Ovary (tissue), 3 donors: ENCODE data around the gene OSBPL8.

Experiments
- EP300 ChIP-seq: sonication (generic); formaldehyde crosslinking; IDR thresholded peaks from one replicate; pipeline ENCODE4 v1.6.1; 2017; ENCODE audit warnings: antibody characterized with exemption
- POLR2A ChIP-seq: fragments of 450-650 bp; IDR thresholded peaks from one replicate; pipeline ENCODE4 v1.6.1; 2017; ENCODE audit warnings: antibody characterized with exemption, mild to moderate bottlenecking, moderate library complexity
- TF ChIP-seq, protein P1 (sequence below), 3 donors: fragments of 450-650 bp in 2 of 3; fragments of 200-600 bp in 1 of 3; IDR thresholded peaks; one replicate each; pipeline versions ENCODE4 v1.5.1 to v1.8.0; 2016 to 2022; ENCODE audit warnings: antibody characterized with exemption in 3 of 3, mild to moderate bottlenecking in 1 of 3
- donor health status: DM: no; HTN: no; CAD: no.

DNA sequence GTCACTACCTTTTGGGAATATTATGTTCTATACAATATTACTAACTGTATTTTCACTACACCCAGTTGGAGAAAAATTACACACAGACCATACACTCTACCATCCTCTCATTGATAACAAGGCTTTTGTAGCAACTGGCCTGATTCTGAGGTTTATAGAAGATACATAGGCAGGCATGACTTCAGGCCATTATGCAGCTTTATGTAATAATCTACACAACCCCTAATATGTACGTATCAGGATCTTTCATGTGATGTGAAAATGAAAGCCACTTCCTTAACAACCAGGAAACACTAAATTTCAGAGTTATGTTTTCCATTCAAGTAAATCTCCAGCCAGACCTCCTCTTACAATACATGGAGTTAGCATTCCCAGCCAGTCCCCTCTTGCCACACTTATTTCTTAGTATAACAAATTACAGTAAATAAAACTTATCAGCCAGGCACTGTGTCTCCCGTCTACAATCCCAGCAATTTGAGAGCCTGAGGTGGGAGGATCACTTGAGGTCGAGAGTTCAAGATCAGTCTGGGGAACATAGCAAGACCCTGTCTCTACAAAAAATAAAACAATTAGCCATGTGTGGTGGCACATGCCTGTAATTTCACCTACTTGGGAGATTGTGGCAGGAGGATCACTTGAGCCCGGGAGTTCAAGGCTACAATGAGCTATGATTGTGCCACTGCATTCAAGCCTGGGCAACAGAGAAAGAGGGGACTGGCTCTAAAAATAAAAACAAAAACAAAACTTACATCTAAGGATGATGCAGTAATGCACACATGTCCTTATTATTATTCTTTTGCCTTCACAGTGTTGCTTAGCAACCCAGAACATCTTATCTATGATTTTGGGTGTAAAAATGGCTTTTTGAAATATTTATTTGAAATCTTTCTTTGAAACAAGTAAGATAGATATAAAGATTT lies 10.4 kb upstream of the OSBPL8 start:
- TF ChIP-seq, protein P1, sequence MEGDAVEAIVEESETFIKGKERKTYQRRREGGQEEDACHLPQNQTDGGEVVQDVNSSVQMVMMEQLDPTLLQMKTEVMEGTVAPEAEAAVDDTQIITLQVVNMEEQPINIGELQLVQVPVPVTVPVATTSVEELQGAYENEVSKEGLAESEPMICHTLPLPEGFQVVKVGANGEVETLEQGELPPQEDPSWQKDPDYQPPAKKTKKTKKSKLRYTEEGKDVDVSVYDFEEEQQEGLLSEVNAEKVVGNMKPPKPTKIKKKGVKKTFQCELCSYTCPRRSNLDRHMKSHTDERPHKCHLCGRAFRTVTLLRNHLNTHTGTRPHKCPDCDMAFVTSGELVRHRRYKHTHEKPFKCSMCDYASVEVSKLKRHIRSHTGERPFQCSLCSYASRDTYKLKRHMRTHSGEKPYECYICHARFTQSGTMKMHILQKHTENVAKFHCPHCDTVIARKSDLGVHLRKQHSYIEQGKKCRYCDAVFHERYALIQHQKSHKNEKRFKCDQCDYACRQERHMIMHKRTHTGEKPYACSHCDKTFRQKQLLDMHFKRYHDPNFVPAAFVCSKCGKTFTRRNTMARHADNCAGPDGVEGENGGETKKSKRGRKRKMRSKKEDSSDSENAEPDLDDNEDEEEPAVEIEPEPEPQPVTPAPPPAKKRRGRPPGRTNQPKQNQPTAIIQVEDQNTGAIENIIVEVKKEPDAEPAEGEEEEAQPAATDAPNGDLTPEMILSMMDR (IDR thresholded peaks at IDR 0.05), result no peak
- TF ChIP-seq EP300 (no peak), POLR2A (no peak)
